ENCODE results near the gene SOX4.

Gene SOX4

DNA sequence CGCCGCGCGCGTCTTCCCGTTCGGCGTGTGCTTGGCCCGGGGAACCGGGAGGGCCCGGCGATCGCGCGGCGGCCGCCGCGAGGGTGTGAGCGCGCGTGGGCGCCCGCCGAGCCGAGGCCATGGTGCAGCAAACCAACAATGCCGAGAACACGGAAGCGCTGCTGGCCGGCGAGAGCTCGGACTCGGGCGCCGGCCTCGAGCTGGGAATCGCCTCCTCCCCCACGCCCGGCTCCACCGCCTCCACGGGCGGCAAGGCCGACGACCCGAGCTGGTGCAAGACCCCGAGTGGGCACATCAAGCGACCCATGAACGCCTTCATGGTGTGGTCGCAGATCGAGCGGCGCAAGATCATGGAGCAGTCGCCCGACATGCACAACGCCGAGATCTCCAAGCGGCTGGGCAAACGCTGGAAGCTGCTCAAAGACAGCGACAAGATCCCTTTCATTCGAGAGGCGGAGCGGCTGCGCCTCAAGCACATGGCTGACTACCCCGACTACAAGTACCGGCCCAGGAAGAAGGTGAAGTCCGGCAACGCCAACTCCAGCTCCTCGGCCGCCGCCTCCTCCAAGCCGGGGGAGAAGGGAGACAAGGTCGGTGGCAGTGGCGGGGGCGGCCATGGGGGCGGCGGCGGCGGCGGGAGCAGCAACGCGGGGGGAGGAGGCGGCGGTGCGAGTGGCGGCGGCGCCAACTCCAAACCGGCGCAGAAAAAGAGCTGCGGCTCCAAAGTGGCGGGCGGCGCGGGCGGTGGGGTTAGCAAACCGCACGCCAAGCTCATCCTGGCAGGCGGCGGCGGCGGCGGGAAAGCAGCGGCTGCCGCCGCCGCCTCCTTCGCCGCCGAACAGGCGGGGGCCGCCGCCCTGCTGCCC, 1.1 kb downstream of the SOX4 start:
- H3K36me3 ChIP-seq (ENCODE audit: control insufficient read depth, insufficient read depth, low read length): peaks cover 37% of the 10 kb centered on the region
- H3K4me1 ChIP-seq (ENCODE audit: control insufficient read depth, insufficient read depth, low read length, poor library complexity, severe bottlenecking): peaks cover 9% of the 10 kb centered on the region
- H3K27ac ChIP-seq (ENCODE audit: low read depth, low read length, severe bottlenecking): peak overlapping the region; percentile 90
- H3K4me3 ChIP-seq (ENCODE audit: extremely low read depth, insufficient read depth, low read length, poor library complexity, severe bottlenecking): peak overlapping the region; percentile 96
- 0 to 1% methylated on average over 76 to 107 of the region's 112 CpGs for WGBS, 2 experiments (ENCODE audit: insufficient coverage in 2 of 2)
- no peaks in the 10 kb centered on the region for H3K9me3 ChIP-seq (ENCODE audit: control insufficient read depth, low read length)

DNA sequence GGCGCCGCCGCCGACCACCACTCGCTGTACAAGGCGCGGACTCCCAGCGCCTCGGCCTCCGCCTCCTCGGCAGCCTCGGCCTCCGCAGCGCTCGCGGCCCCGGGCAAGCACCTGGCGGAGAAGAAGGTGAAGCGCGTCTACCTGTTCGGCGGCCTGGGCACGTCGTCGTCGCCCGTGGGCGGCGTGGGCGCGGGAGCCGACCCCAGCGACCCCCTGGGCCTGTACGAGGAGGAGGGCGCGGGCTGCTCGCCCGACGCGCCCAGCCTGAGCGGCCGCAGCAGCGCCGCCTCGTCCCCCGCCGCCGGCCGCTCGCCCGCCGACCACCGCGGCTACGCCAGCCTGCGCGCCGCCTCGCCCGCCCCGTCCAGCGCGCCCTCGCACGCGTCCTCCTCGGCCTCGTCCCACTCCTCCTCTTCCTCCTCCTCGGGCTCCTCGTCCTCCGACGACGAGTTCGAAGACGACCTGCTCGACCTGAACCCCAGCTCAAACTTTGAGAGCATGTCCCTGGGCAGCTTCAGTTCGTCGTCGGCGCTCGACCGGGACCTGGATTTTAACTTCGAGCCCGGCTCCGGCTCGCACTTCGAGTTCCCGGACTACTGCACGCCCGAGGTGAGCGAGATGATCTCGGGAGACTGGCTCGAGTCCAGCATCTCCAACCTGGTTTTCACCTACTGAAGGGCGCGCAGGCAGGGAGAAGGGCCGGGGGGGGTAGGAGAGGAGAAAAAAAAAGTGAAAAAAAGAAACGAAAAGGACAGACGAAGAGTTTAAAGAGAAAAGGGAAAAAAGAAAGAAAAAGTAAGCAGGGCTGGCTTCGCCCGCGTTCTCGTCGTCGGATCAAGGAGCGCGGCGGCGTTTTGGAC, 2.0 kb downstream of the SOX4 start:
- H3K4me1 ChIP-seq (ENCODE audit: control insufficient read depth, insufficient read depth, low read length, poor library complexity, severe bottlenecking): peaks cover 8% of the 10 kb centered on the region
- H3K27ac ChIP-seq (ENCODE audit: low read depth, low read length, severe bottlenecking): peak overlapping the region; percentile 90
- WGBS, 2 experiments (ENCODE audit: insufficient coverage in 2 of 2): 0% methylated on average over 80 to 81 of the region's 108 CpGs
- H3K9me3 ChIP-seq (ENCODE audit: control insufficient read depth, low read length): no peaks in the 10 kb centered on the region
- peak overlapping the region; percentile 96 for H3K4me3 ChIP-seq (ENCODE audit: extremely low read depth, insufficient read depth, low read length, poor library complexity, severe bottlenecking)
- H3K36me3 ChIP-seq (ENCODE audit: control insufficient read depth, insufficient read depth, low read length): peaks cover 37% of the 10 kb centered on the region

- H3K4me3 ChIP-seq (ENCODE audit: extremely low read depth, insufficient read depth, low read length, poor library complexity, severe bottlenecking): peak overlapping the region; percentile 96
- 0 to 1% methylated on average over 14 to 17 of the region's 43 CpGs for WGBS, 2 experiments (ENCODE audit: insufficient coverage in 2 of 2)
- H3K9me3 ChIP-seq (ENCODE audit: control insufficient read depth, low read length): no peaks in the 10 kb centered on the region
- H3K4me1 ChIP-seq (ENCODE audit: control insufficient read depth, insufficient read depth, low read length, poor library complexity, severe bottlenecking): peaks cover 8% of the 10 kb centered on the region
- peak overlapping the region; percentile 90 for H3K27ac ChIP-seq (ENCODE audit: low read depth, low read length, severe bottlenecking)
- H3K36me3 ChIP-seq (ENCODE audit: control insufficient read depth, insufficient read depth, low read length): peaks cover 37% of the 10 kb centered on the region
Measured at GRCh38 chr6:21596145-21596948, 2.8 kb downstream of the SOX4 start.

- H3K36me3 ChIP-seq (ENCODE audit: control insufficient read depth, insufficient read depth, low read length): peaks cover 37% of the 10 kb centered on the region
- peak overlapping the region; percentile 90 for H3K27ac ChIP-seq (ENCODE audit: low read depth, low read length, severe bottlenecking)
- WGBS, 2 experiments (ENCODE audit: insufficient coverage in 2 of 2): 0% methylated on average over 1 of the region's 14 CpGs; no CpG with 5 or more reads in 1 of the 2 experiments
Measured at GRCh38 chr6:21596949-21597682, 3.6 kb downstream of the SOX4 start.

DNA sequence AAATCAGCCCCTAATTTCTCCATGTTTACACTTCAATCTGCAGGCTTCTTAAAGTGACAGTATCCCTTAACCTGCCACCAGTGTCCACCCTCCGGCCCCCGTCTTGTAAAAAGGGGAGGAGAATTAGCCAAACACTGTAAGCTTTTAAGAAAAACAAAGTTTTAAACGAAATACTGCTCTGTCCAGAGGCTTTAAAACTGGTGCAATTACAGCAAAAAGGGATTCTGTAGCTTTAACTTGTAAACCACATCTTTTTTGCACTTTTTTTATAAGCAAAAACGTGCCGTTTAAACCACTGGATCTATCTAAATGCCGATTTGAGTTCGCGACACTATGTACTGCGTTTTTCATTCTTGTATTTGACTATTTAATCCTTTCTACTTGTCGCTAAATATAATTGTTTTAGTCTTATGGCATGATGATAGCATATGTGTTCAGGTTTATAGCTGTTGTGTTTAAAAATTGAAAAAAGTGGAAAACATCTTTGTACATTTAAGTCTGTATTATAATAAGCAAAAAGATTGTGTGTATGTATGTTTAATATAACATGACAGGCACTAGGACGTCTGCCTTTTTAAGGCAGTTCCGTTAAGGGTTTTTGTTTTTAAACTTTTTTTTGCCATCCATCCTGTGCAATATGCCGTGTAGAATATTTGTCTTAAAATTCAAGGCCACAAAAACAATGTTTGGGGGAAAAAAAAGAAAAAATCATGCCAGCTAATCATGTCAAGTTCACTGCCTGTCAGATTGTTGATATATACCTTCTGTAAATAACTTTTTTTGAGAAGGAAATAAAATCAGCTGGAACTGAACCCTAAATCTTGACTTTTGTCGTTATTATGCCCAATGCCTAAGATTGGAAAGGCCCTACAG, 4.5 kb downstream of the SOX4 start:
- H3K9me3 ChIP-seq (ENCODE audit: control insufficient read depth, low read length): no peaks in the 10 kb centered on the region
- peaks cover 8% of the 10 kb centered on the region for H3K4me1 ChIP-seq (ENCODE audit: control insufficient read depth, insufficient read depth, low read length, poor library complexity, severe bottlenecking)
- peaks cover 37% of the 10 kb centered on the region for H3K36me3 ChIP-seq (ENCODE audit: control insufficient read depth, insufficient read depth, low read length)
- peak overlapping the region; percentile 5 for H3K27ac ChIP-seq (ENCODE audit: low read depth, low read length, severe bottlenecking)
- H3K4me3 ChIP-seq (ENCODE audit: extremely low read depth, insufficient read depth, low read length, poor library complexity, severe bottlenecking): peak overlapping the region; percentile 96
- 12 to 13% methylated on average over 3 to 5 of the region's 14 CpGs for WGBS, 2 experiments (ENCODE audit: insufficient coverage in 2 of 2)

More at GRCh38 chr6:21596949-21597682, 3.6 kb downstream of the SOX4 start:
- Histone ChIP-seq H3K9me3 (ENCODE audit: control insufficient read depth, low read length) (no peaks in the 10 kb centered on the region), H3K4me1 (ENCODE audit: control insufficient read depth, insufficient read depth, low read length, poor library complexity, severe bottlenecking) (peaks cover 8% of the 10 kb centered on the region), H3K4me3 (ENCODE audit: extremely low read depth, insufficient read depth, low read length, poor library complexity, severe bottlenecking) (peak overlapping the region; percentile 96)

GRCh38 chr6:21598674-21599023, 5.1 kb downstream of the SOX4 start:
- WGBS, 2 experiments (ENCODE audit: insufficient coverage in 2 of 2): 0 to 57% methylated on average over 1 of the region's 3 CpGs
- peak overlapping the region; percentile 96 for H3K4me3 ChIP-seq (ENCODE audit: extremely low read depth, insufficient read depth, low read length, poor library complexity, severe bottlenecking)
- H3K36me3 ChIP-seq (ENCODE audit: control insufficient read depth, insufficient read depth, low read length): peaks cover 37% of the 10 kb centered on the region

GRCh38 chr6:21599051-21599696, 5.6 kb downstream of the SOX4 start:
- peaks cover 37% of the 10 kb centered on the region for H3K36me3 ChIP-seq (ENCODE audit: control insufficient read depth, insufficient read depth, low read length)
- H3K27ac ChIP-seq (ENCODE audit: low read depth, low read length, severe bottlenecking): peak overlapping the region; percentile 19
- H3K4me1 ChIP-seq (ENCODE audit: control insufficient read depth, insufficient read depth, low read length, poor library complexity, severe bottlenecking): peaks cover 8% of the 10 kb centered on the region
- peak overlapping the region; percentile 96 for H3K4me3 ChIP-seq (ENCODE audit: extremely low read depth, insufficient read depth, low read length, poor library complexity, severe bottlenecking)
- 27 to 33% methylated on average over 2 of the region's 3 CpGs for WGBS, 2 experiments (ENCODE audit: insufficient coverage in 2 of 2)
- no peaks in the 10 kb centered on the region for H3K9me3 ChIP-seq (ENCODE audit: control insufficient read depth, low read length)

More at GRCh38 chr6:21598674-21599023, 5.1 kb downstream of the SOX4 start:
- peaks cover 8% of the 10 kb centered on the region for H3K4me1 ChIP-seq (ENCODE audit: control insufficient read depth, insufficient read depth, low read length, poor library complexity, severe bottlenecking)
- H3K27ac ChIP-seq (ENCODE audit: low read depth, low read length, severe bottlenecking): peak overlapping the region; percentile 19
- H3K9me3 ChIP-seq (ENCODE audit: control insufficient read depth, low read length): no peaks in the 10 kb centered on the region

DNA sequence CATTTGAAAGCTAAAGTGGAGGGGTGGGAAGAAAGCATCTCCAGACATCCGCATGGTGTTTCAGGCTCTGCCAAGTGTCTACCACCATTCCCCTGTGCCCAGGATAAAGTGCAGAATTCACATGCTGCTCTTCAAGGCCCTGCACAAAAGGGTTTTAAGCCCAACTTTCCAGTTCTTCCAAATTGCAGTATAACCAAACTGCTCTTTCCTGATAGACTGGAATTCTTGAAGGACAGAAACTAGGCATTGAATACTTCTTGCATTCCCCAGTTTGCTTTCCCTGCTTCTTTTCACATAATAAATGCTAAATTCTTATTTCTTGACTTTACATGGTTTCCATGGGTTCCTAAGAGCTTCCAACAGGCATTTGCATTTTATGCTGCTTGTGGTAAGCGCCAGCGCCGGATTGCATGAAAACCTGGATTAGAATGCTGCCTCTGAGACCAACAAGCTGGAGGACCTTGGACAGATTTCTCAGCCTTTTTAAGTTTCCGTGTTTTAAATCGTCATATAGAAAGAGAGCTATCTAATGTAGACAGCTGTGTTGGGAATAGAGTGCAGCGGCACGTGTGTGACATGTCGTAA, 7.9 kb downstream of the SOX4 start:
- peaks cover 8% of the 10 kb centered on the region for H3K4me1 ChIP-seq (ENCODE audit: control insufficient read depth, insufficient read depth, low read length, poor library complexity, severe bottlenecking)
- H3K36me3 ChIP-seq (ENCODE audit: control insufficient read depth, insufficient read depth, low read length): peaks cover 27% of the 10 kb centered on the region
- 97 to 98% methylated on average over 8 to 9 of the region's 9 CpGs for WGBS, 2 experiments (ENCODE audit: insufficient coverage in 2 of 2)
- no peak overlapping the region for H3K27ac ChIP-seq (ENCODE audit: low read depth, low read length, severe bottlenecking)
- no peak overlapping the region for H3K4me3 ChIP-seq (ENCODE audit: extremely low read depth, insufficient read depth, low read length, poor library complexity, severe bottlenecking)
- H3K9me3 ChIP-seq (ENCODE audit: control insufficient read depth, low read length): no peaks in the 10 kb centered on the region
